ENCODE data around the gene CYP4B1. TPM values are rescaled to one million over a fixed set of nuclear protein-coding genes. Genes with fewer than 3 reads are reported as not detected.

Gene CYP4B1
- total and polyA plus RNA-seq, 2 donors (not counting 3 experiments of a cell fraction or from before 2014, with no cell fraction given) = not detected

DNA sequence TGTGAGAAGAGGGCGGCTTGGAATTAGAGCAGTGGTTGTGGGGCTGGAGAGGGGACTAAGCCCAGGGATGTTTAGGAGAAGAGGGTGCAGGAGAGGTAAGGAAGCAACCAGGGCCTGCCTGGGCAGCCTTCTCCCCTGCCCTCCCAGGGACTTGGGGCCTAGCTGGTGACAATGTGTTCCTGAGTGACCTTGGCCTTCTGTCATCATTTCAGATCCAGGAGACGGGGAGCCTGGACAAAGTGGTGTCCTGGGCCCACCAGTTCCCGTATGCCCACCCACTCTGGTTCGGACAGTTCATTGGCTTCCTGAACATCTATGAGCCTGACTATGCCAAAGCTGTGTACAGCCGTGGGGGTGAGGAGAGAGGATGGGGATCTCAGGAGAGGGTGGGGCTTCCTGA lies 11.8 kb downstream of the CYP4B1 start:
- Histone ChIP-seq H3K4me3 (replicated peaks in 1 of 3; ENCODE audit: insufficient read depth in 1 of 3, low read depth in 1 of 3, low read length in 3 of 3) (no peak overlapping the region), H3K4me2 (ENCODE audit: insufficient read depth, low read length) (no peak overlapping the region), H3K9me3 (replicated peaks; ENCODE audit: control insufficient read depth, insufficient read depth, low read length) (no peaks in the 10 kb centered on the region), H3K27ac (ENCODE audit: insufficient read depth, low read depth, low read length) (no peak overlapping the region), H3K9ac (replicated peaks; ENCODE audit: extremely low read depth, insufficient read depth, low read length) (no peak overlapping the region), H2AFZ (ENCODE audit: low read depth, low read length) (no peak overlapping the region), H3K27me3 (ENCODE audit: control insufficient read depth in 2 of 2, insufficient read depth in 2 of 2, low read length in 2 of 2) (no peaks in the 10 kb centered on the region), H3K9me1 (replicated peaks; ENCODE audit: control insufficient read depth, extremely low read depth, insufficient read depth, low read length) (no peaks in the 10 kb centered on the region), H4K20me1 (replicated peaks; ENCODE audit: control insufficient read depth, extremely low read depth, insufficient read depth, low read length) (no peaks in the 10 kb centered on the region), H3K4me1 (ENCODE audit: control insufficient read depth, extremely low read depth, insufficient read depth, low read length) (no peaks in the 10 kb centered on the region), H3K79me2 (ENCODE audit: control insufficient read depth, insufficient read depth, low read length) (no peaks in the 10 kb centered on the region), H3K36me3 (ENCODE audit: control insufficient read depth in 2 of 2, extremely low read depth in 1 of 2, insufficient read depth in 2 of 2, low read length in 2 of 2) (no peaks in the 10 kb centered on the region)
- dilution Hi-C loops (cut with MboI; ENCODE audit: extremely low pct_ligation_motif_present, low sequenced_read_pairs) = no loop called here
- DNase-seq (ENCODE audit: low read depth, low spot score) (no peak), FAIRE-seq (no peak)
- no peak for TF ChIP-seq FOS (IDR thresholded peaks at IDR 0.05; ENCODE audit: borderline replicate concordance, insufficient read depth, low read length)
- no peak for TF ChIP-seq EZH2 (IDR thresholded peaks at IDR 0.05; ENCODE audit: borderline replicate concordance, low read depth, low read length, severe bottlenecking)
- no peak for TF ChIP-seq JUN (IDR thresholded peaks at IDR 0.05; ENCODE audit: borderline replicate concordance, insufficient read depth, insufficient read length, low read depth)
- TF ChIP-seq GATA2 (IDR thresholded peaks at IDR 0.05; ENCODE audit: insufficient read depth, insufficient read length, low read depth, low read length) = no peak
- no peak for TF ChIP-seq POLR2AphosphoS5 (IDR thresholded peaks at IDR 0.05; ENCODE audit: insufficient read depth, low read depth, low read length)
- no peak for TF ChIP-seq MYC (IDR thresholded peaks at IDR 0.05; ENCODE audit: low read depth, low read length)
- no peak for TF ChIP-seq POLR2A (IDR thresholded peaks at IDR 0.05; ENCODE audit: low read depth, low read length)
- TF ChIP-seq, protein P1, sequence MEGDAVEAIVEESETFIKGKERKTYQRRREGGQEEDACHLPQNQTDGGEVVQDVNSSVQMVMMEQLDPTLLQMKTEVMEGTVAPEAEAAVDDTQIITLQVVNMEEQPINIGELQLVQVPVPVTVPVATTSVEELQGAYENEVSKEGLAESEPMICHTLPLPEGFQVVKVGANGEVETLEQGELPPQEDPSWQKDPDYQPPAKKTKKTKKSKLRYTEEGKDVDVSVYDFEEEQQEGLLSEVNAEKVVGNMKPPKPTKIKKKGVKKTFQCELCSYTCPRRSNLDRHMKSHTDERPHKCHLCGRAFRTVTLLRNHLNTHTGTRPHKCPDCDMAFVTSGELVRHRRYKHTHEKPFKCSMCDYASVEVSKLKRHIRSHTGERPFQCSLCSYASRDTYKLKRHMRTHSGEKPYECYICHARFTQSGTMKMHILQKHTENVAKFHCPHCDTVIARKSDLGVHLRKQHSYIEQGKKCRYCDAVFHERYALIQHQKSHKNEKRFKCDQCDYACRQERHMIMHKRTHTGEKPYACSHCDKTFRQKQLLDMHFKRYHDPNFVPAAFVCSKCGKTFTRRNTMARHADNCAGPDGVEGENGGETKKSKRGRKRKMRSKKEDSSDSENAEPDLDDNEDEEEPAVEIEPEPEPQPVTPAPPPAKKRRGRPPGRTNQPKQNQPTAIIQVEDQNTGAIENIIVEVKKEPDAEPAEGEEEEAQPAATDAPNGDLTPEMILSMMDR (IDR thresholded peaks at IDR 0.05; ENCODE audit: extremely low read depth in 1 of 2, insufficient read depth in 1 of 2, low read depth in 1 of 2, low read length in 2 of 2) = no peak
- TF ChIP-seq, protein P2, sequence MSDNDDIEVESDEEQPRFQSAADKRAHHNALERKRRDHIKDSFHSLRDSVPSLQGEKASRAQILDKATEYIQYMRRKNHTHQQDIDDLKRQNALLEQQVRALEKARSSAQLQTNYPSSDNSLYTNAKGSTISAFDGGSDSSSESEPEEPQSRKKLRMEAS (IDR thresholded peaks at IDR 0.05; ENCODE audit: insufficient read depth, insufficient read length) = no peak
- BruUV-seq (replicated peaks) = no TSS peak
- intact Hi-C loops (cut with micrococcal nuclease) = no loop called here
- CTCF ChIA-PET = no interaction called here
- POLR2A ChIA-PET = no interaction called here
